C4-2B (cell line): Measurements from ENCODE around the gene AMPH.

Experiments
- H3K27ac ChIP-seq: fragments of 450-650 bp; 2 replicates; pipeline ENCODE4 v1.5.1; 2017
- ZFX ChIP-seq: fragments of 450-650 bp; IDR thresholded peaks from 2 replicates; pipeline ENCODE4 v1.6.1; 2017
- TF ChIP-seq, protein P1 (sequence below): fragments of 450-650 bp; conservative IDR thresholded peaks from 2 replicates; pipeline ENCODE4 v1.5.1; 2017; ENCODE audit warnings: mild to moderate bottlenecking

AMPH gene

DNA sequence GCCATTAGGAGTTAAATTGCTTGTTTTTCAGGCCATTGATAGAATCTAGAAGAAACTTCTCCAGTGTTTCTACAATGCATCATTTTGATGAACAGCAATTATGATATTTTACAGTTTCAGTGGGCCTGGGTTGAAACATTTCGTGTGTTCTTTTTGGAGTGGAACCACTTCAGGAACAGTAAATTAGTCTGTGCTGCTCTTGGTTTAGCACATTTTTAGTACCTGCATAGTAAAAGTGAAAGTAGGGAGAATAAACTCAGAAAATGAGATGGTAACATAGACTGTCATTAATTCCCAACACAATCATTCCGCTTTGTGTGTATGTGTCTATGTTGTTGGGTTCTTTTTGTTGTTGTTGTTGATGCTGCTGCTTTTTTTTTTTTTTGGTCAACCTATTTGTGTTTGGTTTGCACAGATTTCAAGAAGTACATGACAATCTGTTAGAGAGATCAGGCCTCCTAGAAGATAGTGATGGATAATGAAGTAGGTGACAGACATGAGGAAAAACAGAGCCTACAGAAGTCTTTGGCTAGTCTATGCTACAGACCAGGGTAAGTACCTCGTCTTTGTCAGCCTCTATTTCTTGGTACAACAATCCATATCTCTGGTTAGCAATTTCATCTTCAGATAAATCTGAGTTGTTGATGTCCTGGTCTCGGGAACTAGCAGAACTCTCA, 203.8 kb downstream of the AMPH start:
- no peak for TF ChIP-seq ZFX
- TF ChIP-seq, protein P1, sequence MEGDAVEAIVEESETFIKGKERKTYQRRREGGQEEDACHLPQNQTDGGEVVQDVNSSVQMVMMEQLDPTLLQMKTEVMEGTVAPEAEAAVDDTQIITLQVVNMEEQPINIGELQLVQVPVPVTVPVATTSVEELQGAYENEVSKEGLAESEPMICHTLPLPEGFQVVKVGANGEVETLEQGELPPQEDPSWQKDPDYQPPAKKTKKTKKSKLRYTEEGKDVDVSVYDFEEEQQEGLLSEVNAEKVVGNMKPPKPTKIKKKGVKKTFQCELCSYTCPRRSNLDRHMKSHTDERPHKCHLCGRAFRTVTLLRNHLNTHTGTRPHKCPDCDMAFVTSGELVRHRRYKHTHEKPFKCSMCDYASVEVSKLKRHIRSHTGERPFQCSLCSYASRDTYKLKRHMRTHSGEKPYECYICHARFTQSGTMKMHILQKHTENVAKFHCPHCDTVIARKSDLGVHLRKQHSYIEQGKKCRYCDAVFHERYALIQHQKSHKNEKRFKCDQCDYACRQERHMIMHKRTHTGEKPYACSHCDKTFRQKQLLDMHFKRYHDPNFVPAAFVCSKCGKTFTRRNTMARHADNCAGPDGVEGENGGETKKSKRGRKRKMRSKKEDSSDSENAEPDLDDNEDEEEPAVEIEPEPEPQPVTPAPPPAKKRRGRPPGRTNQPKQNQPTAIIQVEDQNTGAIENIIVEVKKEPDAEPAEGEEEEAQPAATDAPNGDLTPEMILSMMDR, result no peak
- no peak overlapping the region for H3K27ac ChIP-seq

DNA sequence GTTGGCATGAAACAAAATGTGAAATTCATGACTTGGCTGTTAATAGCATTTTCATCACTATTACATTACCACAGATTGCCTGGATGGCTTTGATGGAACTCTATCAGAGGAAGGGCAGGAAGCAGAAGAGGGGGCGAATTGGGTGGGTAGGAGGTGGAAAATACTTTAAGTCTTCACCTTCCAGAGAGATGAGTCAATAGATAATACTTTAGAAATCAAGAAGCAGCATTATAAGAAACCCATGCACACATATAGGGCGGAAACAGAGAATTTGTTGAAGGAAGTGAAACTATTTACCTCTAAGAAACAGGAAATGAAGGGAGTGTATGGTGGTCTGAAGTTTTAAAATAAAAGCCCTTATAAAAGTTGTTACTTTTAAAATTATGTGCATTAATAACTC, 205.7 kb downstream of the AMPH start:
- H3K27ac ChIP-seq, result no peak overlapping the region
- no peak for TF ChIP-seq ZFX
- TF ChIP-seq, protein P1, result no peak

DNA sequence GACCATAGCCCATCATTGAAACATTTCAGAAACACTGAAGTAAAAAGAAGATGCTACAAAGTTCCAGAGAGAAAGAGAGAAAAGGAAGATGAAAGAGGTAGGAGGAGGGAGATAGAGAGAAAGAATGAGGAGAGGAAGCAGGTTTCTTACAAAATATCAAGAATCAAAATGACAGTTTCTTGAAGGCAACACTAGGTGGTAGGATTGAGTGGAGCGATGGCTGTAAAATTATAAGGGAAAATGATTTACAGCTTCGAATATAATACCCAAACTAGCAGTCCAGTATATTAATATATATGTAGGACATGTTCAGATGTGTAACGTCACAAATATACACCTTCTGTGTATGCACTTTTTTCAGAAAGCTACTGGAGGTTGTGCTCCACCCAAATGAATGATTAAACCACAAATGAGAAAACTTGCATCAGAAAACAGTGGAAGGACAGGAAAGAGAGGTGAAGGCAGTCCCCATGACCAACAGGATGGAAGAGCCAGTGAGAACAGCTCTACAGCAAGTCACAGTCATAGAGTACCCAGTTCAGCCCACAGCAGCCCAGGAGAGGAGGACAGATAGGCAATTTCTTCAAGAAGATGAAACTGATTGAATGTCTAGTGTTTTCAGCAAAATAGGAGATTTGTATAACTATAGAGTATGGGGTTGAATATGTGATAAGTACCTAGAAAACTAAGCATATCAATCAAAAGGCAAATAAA, 206.3 kb downstream of the AMPH start:
- TF ChIP-seq, protein P1, result peak; percentile 43
- TF ChIP-seq ZFX, result no peak
- no peak overlapping the region for H3K27ac ChIP-seq

DNA sequence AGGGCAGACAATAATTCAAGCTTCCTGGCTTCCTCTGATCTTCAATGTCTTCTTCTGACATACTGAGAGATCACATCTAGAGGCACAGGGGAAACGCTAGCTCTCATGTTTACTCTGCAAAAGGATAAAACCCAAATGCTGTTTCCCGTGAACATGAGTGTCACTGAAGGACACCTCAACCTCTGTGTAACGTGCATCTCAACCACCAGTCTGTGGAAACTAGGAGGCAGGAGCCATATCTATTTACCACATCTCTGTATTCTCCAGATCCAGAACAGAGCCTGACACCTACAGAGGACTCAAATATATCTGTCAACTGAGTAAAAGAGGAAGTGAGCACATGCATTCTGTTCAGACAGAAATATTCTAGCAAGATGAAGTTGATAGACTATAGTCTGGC, 217.4 kb downstream of the AMPH start:
- H3K27ac ChIP-seq, result no peak overlapping the region
- TF ChIP-seq, protein P1, result no peak
- TF ChIP-seq ZFX, result no peak

DNA sequence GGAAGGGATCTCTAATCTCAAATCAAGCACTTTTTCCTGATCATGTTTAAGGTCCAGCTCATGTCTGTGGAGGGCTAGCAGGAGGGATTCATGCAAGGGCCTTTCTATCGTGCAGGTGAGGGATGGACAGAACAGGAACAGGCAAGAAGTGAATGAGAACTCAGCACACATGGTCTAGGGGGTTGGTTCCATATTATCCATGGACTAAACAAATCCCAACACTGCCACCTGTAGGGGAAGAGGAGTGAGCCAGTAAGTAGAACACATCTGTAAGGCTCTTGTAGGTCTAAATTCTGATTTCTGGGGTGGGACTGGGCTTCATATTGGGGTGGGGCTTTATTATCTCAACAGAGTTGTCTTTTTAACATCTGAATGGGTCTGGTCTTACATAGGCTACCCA, 219.8 kb downstream of the AMPH start:
- no peak overlapping the region for H3K27ac ChIP-seq
- TF ChIP-seq, protein P1, result peak; percentile 46
- TF ChIP-seq ZFX, result no peak

DNA sequence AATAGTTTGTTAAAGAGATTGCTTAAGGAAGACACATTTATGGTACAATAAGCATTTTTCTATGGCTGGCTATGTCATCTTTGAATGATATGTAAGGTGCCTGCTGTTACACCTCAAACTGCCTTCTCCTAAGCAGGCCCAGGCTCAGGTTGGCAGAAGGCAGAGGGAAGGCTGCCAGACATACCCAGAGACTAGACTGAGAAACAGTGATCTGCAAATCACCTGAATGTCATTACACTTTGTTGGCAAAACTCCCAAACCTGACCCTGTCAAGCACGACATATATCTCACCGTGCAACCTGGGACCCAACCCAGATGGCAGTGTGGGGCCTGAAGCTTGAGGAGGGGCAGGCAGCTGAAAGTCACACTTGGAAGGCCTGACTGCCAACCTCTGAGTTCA, 221.1 kb downstream of the AMPH start:
- no peak for TF ChIP-seq ZFX
- TF ChIP-seq, protein P1, result no peak
- no peak overlapping the region for H3K27ac ChIP-seq

DNA sequence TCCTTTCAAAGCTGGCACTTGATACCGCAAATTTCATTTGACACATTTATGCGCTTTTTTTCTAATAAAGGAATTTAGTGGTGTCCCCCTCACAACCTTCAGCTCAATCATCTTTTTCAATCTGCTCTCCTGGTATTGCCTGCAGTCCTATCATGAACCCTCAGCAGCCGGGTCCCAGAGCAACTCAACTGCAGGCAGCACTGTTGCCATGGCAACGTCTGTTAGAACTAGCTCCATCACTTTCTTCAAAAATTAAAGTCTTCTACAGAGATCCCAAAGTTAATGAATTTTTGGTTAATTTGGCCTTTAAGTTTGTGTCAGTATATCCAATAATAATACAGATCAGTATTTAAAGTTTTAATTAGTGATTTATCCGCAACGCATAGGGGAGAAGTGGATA, 221.6 kb downstream of the AMPH start:
- no peak overlapping the region for H3K27ac ChIP-seq
- TF ChIP-seq, protein P1, result no peak
- no peak for TF ChIP-seq ZFX
